Measurements from ENCODE around the gene SAYSD1.

- TF ChIP-seq ZNF274 (IDR thresholded peaks at IDR 0.05; ENCODE audit: borderline replicate concordance, extremely low read depth, low read length): no peak
- no peak for TF ChIP-seq EZH2 (IDR thresholded peaks at IDR 0.05; ENCODE audit: low read depth, low read length, severe bottlenecking)
- TF ChIP-seq SIX5 (IDR thresholded peaks at IDR 0.05; ENCODE audit: low read depth, low read length): no peak
- TF ChIP-seq RAD21 (IDR thresholded peaks at IDR 0.05 in 1 of 2, conservative IDR thresholded peaks at IDR 0.05 in 1 of 2; ENCODE audit: low read depth in 2 of 2, low read length in 2 of 2): no peak
- no peak for TF ChIP-seq MAX (IDR thresholded peaks at IDR 0.05)
- TF ChIP-seq EP300 (IDR thresholded peaks at IDR 0.05; ENCODE audit: borderline replicate concordance in 1 of 2, low read depth in 2 of 2, low read length in 2 of 2): no peak
Observed at GRCh38 chr6:39086294-39086693, 28.7 kb downstream of the SAYSD1 start.

Measured in H1 (cell line).